ENCODE measurements around the gene MAN2B2.

Gene MAN2B2

DNA sequence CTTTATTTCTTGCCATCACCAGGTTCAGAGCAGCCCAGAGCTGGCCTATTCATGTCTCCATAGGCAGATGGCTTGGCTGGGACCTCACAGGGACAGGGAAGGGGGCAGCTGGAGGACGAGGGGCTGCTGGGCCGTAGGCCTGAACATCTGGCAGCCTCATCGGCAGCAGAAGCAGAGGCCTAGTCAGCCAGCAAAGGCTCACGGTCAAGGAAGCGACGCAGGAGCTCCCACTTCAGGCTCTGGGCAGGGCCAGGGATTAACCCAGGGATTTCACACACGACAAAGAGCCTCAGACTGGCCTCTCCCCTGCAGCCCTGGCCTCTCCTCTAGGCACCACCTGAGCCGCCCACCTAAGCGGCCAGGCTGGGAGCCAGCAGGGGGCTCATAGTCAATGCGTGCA is 46.0 kb upstream of the MAN2B2 start:
- no peak overlapping the region for H3K4me3 ChIP-seq (ENCODE audit: control insufficient read depth, low read depth, low read length)
- TF ChIP-seq, protein P1, sequence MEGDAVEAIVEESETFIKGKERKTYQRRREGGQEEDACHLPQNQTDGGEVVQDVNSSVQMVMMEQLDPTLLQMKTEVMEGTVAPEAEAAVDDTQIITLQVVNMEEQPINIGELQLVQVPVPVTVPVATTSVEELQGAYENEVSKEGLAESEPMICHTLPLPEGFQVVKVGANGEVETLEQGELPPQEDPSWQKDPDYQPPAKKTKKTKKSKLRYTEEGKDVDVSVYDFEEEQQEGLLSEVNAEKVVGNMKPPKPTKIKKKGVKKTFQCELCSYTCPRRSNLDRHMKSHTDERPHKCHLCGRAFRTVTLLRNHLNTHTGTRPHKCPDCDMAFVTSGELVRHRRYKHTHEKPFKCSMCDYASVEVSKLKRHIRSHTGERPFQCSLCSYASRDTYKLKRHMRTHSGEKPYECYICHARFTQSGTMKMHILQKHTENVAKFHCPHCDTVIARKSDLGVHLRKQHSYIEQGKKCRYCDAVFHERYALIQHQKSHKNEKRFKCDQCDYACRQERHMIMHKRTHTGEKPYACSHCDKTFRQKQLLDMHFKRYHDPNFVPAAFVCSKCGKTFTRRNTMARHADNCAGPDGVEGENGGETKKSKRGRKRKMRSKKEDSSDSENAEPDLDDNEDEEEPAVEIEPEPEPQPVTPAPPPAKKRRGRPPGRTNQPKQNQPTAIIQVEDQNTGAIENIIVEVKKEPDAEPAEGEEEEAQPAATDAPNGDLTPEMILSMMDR (IDR thresholded peaks at IDR 0.05; ENCODE audit: control insufficient read depth, insufficient read depth, low read depth, low read length, missing control alignments): no peak
- DNase-seq (ENCODE audit: low read depth): no peak

DNA sequence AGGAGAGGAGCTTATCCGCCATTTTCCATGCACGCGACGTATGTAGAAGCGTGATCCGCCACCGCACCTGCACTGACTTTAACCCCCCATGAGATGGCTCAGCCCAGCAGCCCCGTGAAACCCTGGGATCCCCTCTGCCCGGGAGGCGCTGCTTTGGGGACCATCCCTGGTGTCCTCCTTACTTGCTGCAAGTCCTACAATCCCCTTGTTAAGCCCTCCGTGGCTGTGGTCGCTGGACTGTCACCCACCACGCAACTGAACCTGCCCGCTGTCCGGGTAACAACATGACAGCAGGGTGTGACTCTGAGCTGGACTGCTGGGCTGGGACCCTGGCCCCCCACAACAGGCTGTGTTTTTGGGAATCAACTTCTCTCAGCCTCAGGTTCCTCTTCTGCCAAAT is 44.7 kb upstream of the MAN2B2 start:
- TF ChIP-seq, protein P1 (IDR thresholded peaks at IDR 0.05; ENCODE audit: control insufficient read depth, insufficient read depth, low read depth, low read length, missing control alignments): no peak
- DNase-seq (ENCODE audit: low read depth): no peak
- H3K4me3 ChIP-seq (ENCODE audit: control insufficient read depth, low read depth, low read length): no peak overlapping the region

DNA sequence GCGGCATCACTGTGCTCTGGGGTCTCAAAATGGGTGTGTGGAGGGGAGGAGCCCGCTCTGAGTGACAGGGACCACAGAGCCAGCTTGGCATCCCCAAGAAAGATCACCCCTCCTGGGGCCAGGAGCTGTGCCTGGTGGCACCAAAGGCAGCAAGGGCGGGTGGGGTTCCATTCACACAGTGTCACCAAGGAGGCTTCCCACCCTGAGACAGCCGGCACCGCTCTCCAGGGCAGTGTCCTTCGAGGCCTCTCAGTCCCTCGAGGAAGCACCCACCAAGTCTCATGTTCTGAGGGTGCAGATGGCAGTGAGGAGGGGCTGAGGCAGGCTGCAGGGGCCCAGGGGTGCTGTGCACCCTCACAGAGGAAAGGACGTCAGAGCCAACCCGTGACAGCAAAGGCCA is 44.0 kb upstream of the MAN2B2 start:
- no peak overlapping the region for H3K4me3 ChIP-seq (ENCODE audit: control insufficient read depth, low read depth, low read length)
- TF ChIP-seq, protein P1 (IDR thresholded peaks at IDR 0.05; ENCODE audit: control insufficient read depth, insufficient read depth, low read depth, low read length, missing control alignments): no peak

DNA sequence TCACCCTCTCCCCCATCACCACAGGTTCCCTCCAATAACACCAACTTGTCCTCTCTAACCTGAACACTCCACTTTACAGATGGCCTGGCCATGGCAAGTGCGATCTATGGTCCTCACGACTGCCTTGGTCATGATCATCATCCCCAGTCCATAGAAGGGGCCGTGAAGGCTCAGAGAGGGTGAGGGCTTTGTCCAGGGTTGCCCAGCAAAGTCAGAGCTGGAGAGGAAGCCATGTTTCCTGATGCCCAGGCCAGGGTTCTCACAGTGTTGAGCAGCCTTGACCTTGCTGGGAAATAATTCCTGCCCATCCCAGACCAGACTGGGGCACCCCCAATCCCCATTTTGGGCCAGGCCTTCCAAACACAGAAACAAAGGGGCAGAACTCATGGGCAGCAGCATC is 42.9 kb upstream of the MAN2B2 start:
- TF ChIP-seq, protein P1 (IDR thresholded peaks at IDR 0.05; ENCODE audit: control insufficient read depth, insufficient read depth, low read depth, low read length, missing control alignments): no peak
- no peak for DNase-seq (ENCODE audit: low read depth)

More for the DNA sequence above, 44.0 kb upstream of the MAN2B2 start:
- DNase-seq (ENCODE audit: low read depth): no peak

DNA sequence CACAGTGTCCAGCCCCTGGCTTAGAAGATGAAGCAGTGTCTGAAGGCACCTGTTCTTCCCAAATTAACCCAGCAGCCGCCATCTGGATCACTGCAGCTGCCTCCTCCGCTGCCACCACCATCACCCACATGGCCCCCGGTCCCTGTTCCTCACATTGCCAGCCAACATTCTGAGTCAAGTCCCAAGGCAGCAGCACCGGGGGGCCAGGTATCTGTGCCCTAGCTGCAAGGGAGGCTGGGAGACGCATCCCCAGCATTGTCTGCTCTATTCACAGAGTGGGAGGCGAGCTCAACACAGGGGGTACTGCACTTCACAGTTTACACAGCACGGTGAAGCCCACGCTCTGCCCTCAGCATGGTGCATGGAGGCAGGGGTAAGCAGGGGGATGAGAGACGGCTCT is 42.3 kb upstream of the MAN2B2 start:
- DNase-seq (ENCODE audit: low read depth): no peak
- no peak overlapping the region for H3K4me3 ChIP-seq (ENCODE audit: control insufficient read depth, low read depth, low read length)
- TF ChIP-seq, protein P1 (IDR thresholded peaks at IDR 0.05; ENCODE audit: control insufficient read depth, insufficient read depth, low read depth, low read length, missing control alignments): no peak

More for the DNA sequence above, 42.9 kb upstream of the MAN2B2 start:
- no peak overlapping the region for H3K4me3 ChIP-seq (ENCODE audit: control insufficient read depth, low read depth, low read length)

DNA sequence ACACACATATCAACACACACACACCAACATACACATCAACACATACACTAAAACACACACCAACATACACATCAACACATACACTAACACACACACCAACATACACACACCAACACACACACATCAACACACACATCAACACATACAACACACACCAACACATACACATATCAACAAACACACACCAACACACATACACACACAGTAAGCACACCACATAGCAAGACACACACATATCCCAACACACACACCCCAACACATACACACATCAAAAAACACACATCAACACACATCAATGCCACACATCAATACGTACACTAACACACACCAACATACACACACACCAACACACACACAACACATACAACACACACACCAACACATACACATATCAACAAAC is 40.9 kb upstream of the MAN2B2 start:
- H3K4me3 ChIP-seq (ENCODE audit: control insufficient read depth, low read depth, low read length): no peak overlapping the region
- TF ChIP-seq, protein P1 (IDR thresholded peaks at IDR 0.05; ENCODE audit: control insufficient read depth, insufficient read depth, low read depth, low read length, missing control alignments): no peak
- DNase-seq (ENCODE audit: low read depth): no peak

Data from AG09309 (cell line).